ENCODE results near the gene JAKMIP3. TPM values are rescaled to one million over a fixed set of nuclear protein-coding genes. Genes with fewer than 3 reads are reported as not detected.

The JAKMIP3 gene
- total RNA-seq, 1 experiment from 2014 or later = 0.03 TPM

- DNase-seq (ENCODE audit: low read depth, low spot score) = no peak
- in situ Hi-C loops (cut with HindIII; ENCODE audit: low pct_unique_long_range_greater_than_20kb, low sequenced_read_pairs) = no loop called here
These were observed 49.3 kb downstream of the JAKMIP3 start for GRCh38 chr10:132114953-132115520.

Other genes with a start within 250 kb of the JAKMIP3 start
- 22.8 and 23.6 TPM in 2 replicates for gene PPP2R2D, start 164.9 kb upstream of the JAKMIP3 start, total RNA-seq (2014; rRNA removed; shearing (Covaris generic))
- gene BNIP3, start 84.0 kb upstream of the JAKMIP3 start, total RNA-seq (2014; rRNA removed; shearing (Covaris generic)) = 163 TPM in 2 replicates
- gene DPYSL4, start 121.0 kb downstream of the JAKMIP3 start, total RNA-seq (2014; rRNA removed; shearing (Covaris generic)) = 2.5 and 2.7 TPM in 2 replicates
- gene STK32C, start 242.0 kb downstream of the JAKMIP3 start, total RNA-seq (2014; rRNA removed; shearing (Covaris generic)) = 6.6 and 7.6 TPM in 2 replicates